GM12864 (cell line): ENCODE data around the gene ZNF462.

ENCODE experiments used
- DNase-seq: peaks from one replicate; pipeline ENCODE4 v3.0.0-alpha.2; 2011; ENCODE audit warnings: low read depth
- H3K4me3 ChIP-seq: 2 replicates; pipeline ENCODE4 v1.5.1; 2011; ENCODE audit warnings: mild to moderate bottlenecking, low read depth, low read length, control low read depth
- CTCF ChIP-seq: IDR thresholded peaks from 2 replicates; pipeline ENCODE4 v1.5.1; 2011; ENCODE audit warnings: low read depth, mild to moderate bottlenecking, moderate library complexity, low read length, control low read depth, inconsistent platforms; ENCODE audit errors: missing control alignments

The ZNF462 gene

GRCh38 chr9:106866243-106866642 is 3.3 kb downstream of the ZNF462 start:
- TF ChIP-seq CTCF = no peak
- no peak for DNase-seq
- H3K4me3 ChIP-seq = no peak overlapping the region

GRCh38 chr9:106867286-106867685 is 4.3 kb downstream of the ZNF462 start:
- DNase-seq = no peak
- TF ChIP-seq CTCF = no peak
- no peak overlapping the region for H3K4me3 ChIP-seq

- no peak for DNase-seq
- no peak for TF ChIP-seq CTCF
- no peak overlapping the region for H3K4me3 ChIP-seq
These were observed 5.1 kb downstream of the ZNF462 start for GRCh38 chr9:106868087-106868486.

- no peak for DNase-seq
- H3K4me3 ChIP-seq = no peak overlapping the region
- no peak for TF ChIP-seq CTCF
These were observed 5.6 kb downstream of the ZNF462 start for GRCh38 chr9:106868565-106868964.

GRCh38 chr9:106869028-106869427 is 6.1 kb downstream of the ZNF462 start:
- no peak for TF ChIP-seq CTCF
- H3K4me3 ChIP-seq = no peak overlapping the region
- no peak for DNase-seq

GRCh38 chr9:106869458-106869857 is 6.5 kb downstream of the ZNF462 start:
- no peak for DNase-seq
- no peak overlapping the region for H3K4me3 ChIP-seq
- no peak for TF ChIP-seq CTCF

- TF ChIP-seq CTCF = no peak
These were observed 9.7 kb downstream of the ZNF462 start for GRCh38 chr9:106872641-106873040.

More at GRCh38 chr9:106872641-106873040, 9.7 kb downstream of the ZNF462 start:
- DNase-seq = no peak
- no peak overlapping the region for H3K4me3 ChIP-seq
